HepG2 (cell line): ENCODE measurements around the gene MRFAP1L1. TPM values are rescaled to one million over a fixed set of nuclear protein-coding genes. Genes with fewer than 3 reads are reported as not detected.
A peak's percentile ranks its signal among the peaks of the same experiment; 100 is the strongest.

Experiments
- HMGXB4 ChIP-seq, 2 experiments: sonication (generic) in 1 of 2; formaldehyde crosslinking in 1 of 2; IDR thresholded peaks; 2 replicates each; pipeline versions ENCODE4 v1.4.0 to v1.6.1; 2018 to 2020; ENCODE audit warnings: missing genetic modification reagents in 2 of 2, borderline replicate concordance in 1 of 2, low read depth in 1 of 2, mild to moderate bottlenecking in 1 of 2, missing biosample characterization in 1 of 2
- HOXA9 ChIP-seq: sonication (generic); formaldehyde crosslinking; IDR thresholded peaks from 2 replicates; pipeline ENCODE4 v1.8.1; 2022; ENCODE audit warnings: missing genetic modification reagents, mild to moderate bottlenecking, moderate library complexity, borderline replicate concordance
- MTA1 ChIP-seq: sonication (generic); formaldehyde crosslinking; IDR thresholded peaks from 2 replicates; pipeline ENCODE4 v1.4.0; 2020; ENCODE audit warnings: missing genetic modification reagents, mild to moderate bottlenecking, borderline replicate concordance
- MXD3 ChIP-seq: IDR thresholded peaks from 2 replicates; pipeline ENCODE4 v1.6.1; 2016; ENCODE audit warnings: mild to moderate bottlenecking, missing biosample characterization, missing genetic modification reagents
- RBM22 ChIP-seq: fragments of 200-400 bp; formaldehyde crosslinking; optimal IDR thresholded peaks from 2 replicates; pipeline ENCODE3; 2017; ENCODE audit warnings: mild to moderate bottlenecking, low read length, moderate library complexity
- ZBTB7A ChIP-seq: sonication (generic); formaldehyde crosslinking; IDR thresholded peaks from 2 replicates; pipeline ENCODE4 v1.8.0; 2022; ENCODE audit warnings: mild to moderate bottlenecking, missing genetic modification reagents
- ZNF264 ChIP-seq: sonication (generic); formaldehyde crosslinking; IDR thresholded peaks from 2 replicates; pipeline ENCODE4 v1.4.0; 2020; ENCODE audit warnings: missing genetic modification reagents
- ZNF878 ChIP-seq: sonication (generic); formaldehyde crosslinking; IDR thresholded peaks from 2 replicates; pipeline ENCODE4 v1.8.1; 2023; ENCODE audit warnings: mild to moderate bottlenecking, missing genetic modification reagents, moderate library complexity
- polyA plus RNA-seq, 8 experiments: library from polyadenylated mRNA; depleted of rRNA in 3 of 8; stranded (reverse) in 7 of 8; unstranded in 1 of 8; fragments of >200 nt; fragmentation: Illumina TruSeq in 4 of 8; extraction: Trizol in 4 of 8; gene quantifications; 2 replicates each; pipeline versions ENCODE4 v1.2.1 to v1.2.3, GENCODE V29; 2011 to 2016; ENCODE audit warnings: low read depth in 4 of 8, missing spikeins in 1 of 8, mixed read lengths in 1 of 8; ENCODE audit not compliant: insufficient read depth in 1 of 8
- total RNA-seq, 5 experiments: library from RNA; depleted of rRNA; stranded (reverse); fragments of >200 nt; fragmentation: Illumina TruSeq; extraction: Trizol; gene quantifications; 2 replicates each; pipeline ENCODE4 v1.2.3, GENCODE V29; 2016; ENCODE audit warnings: low read depth in 1 of 5
- TF ChIP-seq, protein P1 (sequence below), 2 experiments: fragments of 450-650 bp in 1 of 2; sonication (generic) in 1 of 2; formaldehyde crosslinking in 1 of 2; IDR thresholded peaks; 2 replicates each; pipeline versions ENCODE4 v1.6.1 to v1.8.0; 2016 to 2022; ENCODE audit warnings: antibody characterized with exemption in 1 of 2, mild to moderate bottlenecking in 1 of 2, missing genetic modification reagents in 1 of 2

The MRFAP1L1 gene
- total and polyA plus RNA-seq, 2 of the 13 experiments (the other 11 are each of a cell fraction or from before 2014, with no cell fraction given), result 44.8 to 76.6 TPM

DNA sequence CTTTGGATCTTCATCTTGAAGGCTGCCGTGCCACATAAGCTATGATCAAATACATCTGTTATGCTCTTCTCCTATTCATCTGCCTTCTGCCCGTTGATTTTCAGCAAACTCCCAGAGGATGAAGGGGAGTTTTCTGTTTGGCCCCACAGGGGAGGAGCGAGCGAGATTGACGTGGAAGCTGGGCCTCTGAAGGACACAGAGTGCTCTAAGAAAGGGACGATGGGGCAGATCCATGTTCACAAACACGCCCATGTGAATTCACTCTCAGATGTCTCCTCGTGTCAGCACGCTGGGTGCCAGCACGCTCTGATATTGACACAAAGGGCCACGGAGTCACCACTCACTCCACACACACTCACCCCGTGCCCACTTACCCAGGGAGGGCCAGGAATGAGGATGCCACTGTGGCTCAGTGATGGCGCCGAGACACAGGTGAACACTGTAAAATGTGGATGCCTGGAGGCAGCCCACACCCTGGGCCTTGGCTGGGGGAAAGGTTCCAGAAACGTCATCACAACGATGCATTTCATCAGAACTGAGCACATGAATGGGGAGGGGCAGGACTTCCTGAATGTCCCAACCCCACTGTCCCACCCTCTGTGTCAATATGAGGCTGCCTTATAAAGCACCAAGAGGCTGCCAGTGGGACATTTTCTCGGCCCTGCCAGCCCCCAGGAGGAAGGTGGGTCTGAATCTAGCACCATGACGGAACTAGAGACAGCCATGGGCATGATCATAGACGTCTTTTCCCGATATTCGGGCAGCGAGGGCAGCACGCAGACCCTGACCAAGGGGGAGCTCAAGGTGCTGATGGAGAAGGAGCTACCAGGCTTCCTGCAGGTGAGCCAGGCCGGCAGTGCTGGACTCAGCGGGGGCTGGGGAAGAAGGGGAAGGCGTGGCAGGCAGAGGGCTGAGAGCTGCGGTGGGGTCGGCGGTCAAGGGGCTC, 16.2 kb downstream of the MRFAP1L1 start, which contains the start of gene S100P (continued):
- TF ChIP-seq, protein P1, sequence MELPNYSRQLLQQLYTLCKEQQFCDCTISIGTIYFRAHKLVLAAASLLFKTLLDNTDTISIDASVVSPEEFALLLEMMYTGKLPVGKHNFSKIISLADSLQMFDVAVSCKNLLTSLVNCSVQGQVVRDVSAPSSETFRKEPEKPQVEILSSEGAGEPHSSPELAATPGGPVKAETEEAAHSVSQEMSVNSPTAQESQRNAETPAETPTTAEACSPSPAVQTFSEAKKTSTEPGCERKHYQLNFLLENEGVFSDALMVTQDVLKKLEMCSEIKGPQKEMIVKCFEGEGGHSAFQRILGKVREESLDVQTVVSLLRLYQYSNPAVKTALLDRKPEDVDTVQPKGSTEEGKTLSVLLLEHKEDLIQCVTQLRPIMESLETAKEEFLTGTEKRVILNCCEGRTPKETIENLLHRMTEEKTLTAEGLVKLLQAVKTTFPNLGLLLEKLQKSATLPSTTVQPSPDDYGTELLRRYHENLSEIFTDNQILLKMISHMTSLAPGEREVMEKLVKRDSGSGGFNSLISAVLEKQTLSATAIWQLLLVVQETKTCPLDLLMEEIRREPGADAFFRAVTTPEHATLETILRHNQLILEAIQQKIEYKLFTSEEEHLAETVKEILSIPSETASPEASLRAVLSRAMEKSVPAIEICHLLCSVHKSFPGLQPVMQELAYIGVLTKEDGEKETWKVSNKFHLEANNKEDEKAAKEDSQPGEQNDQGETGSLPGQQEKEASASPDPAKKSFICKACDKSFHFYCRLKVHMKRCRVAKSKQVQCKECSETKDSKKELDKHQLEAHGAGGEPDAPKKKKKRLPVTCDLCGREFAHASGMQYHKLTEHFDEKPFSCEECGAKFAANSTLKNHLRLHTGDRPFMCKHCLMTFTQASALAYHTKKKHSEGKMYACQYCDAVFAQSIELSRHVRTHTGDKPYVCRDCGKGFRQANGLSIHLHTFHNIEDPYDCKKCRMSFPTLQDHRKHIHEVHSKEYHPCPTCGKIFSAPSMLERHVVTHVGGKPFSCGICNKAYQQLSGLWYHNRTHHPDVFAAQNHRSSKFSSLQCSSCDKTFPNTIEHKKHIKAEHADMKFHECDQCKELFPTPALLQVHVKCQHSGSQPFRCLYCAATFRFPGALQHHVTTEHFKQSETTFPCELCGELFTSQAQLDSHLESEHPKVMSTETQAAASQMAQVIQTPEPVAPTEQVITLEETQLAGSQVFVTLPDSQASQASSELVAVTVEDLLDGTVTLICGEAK (IDR thresholded peaks at IDR 0.05), result no peak
- TF ChIP-seq, protein P1 (CRISPR knock-in tag; IDR thresholded peaks at IDR 0.05), result peak; percentile 53; the same call in 1 of the 2 replicates
- TF ChIP-seq MXD3 (CRISPR knock-in tag) (peak; percentile 49; the same call in 1 of the 2 replicates), ZNF264 (CRISPR knock-in tag) (peak; percentile 18; the same call in 1 of the 2 replicates), HOXA9 (CRISPR knock-in tag) (no peak), HMGXB4 (CRISPR knock-in tag; IDR thresholded peaks at IDR 0.05; ENCODE audit: borderline replicate concordance in 1 of 2, low read depth in 1 of 2) (peak; percentile 49 to 71; a peak in 2 of 4 replicates), ZBTB7A (peak; percentile 65), ZNF878 (CRISPR knock-in tag) (no peak), RBM22 (peak; percentile 23), MTA1 (CRISPR knock-in tag) (no peak)
